ENCODE measurements around the gene TUBGCP5.

- no peak for TF ChIP-seq CTCF (IDR thresholded peaks at IDR 0.05; ENCODE audit: low read depth, low read length, poor library complexity, severe bottlenecking)
- no peak for TF ChIP-seq EZH2phosphoT487 (IDR thresholded peaks at IDR 0.05; ENCODE audit: borderline replicate concordance, low read length)
These were observed 33.3 kb upstream of the TUBGCP5 start for GRCh38 chr15:23072633-23073032.

Measured in DOHH2 (cell line).